NB4 (cell line): Measurements from ENCODE around the gene MOGAT3.

ENCODE experiments used
- DNase-seq: peaks from one replicate; pipeline ENCODE4 v3.0.0; 2010; ENCODE audit warnings: low read depth
- H3K4me3 ChIP-seq: one replicate; pipeline ENCODE4 v1.5.1; 2011; ENCODE audit warnings: mild to moderate bottlenecking, low read depth, low read length, moderate library complexity
- CTCF ChIP-seq: IDR thresholded peaks from one replicate; pipeline ENCODE4 v1.5.1; 2012; ENCODE audit warnings: low read depth, low read length
- MAX ChIP-seq: IDR thresholded peaks from 2 replicates; pipeline ENCODE4 v1.6.1; 2011; ENCODE audit warnings: low read depth, low read length
- MYC ChIP-seq: IDR thresholded peaks from 2 replicates; pipeline ENCODE4 v1.6.1; 2011; ENCODE audit warnings: low read depth, low read length
- POLR2A ChIP-seq: IDR thresholded peaks from 2 replicates; pipeline ENCODE4 v1.6.1; 2011; ENCODE audit warnings: mild to moderate bottlenecking; ENCODE audit not compliant: insufficient read length; ENCODE audit errors: extremely low read depth

MOGAT3 gene

GRCh38 chr7:101166909-101167644 is 33.8 kb downstream of the MOGAT3 start:
- DNase-seq, result no peak
- H3K4me3 ChIP-seq, result no peak overlapping the region
- TF ChIP-seq MYC, result no peak
- TF ChIP-seq CTCF, result no peak
- no peak for TF ChIP-seq MAX
- TF ChIP-seq POLR2A, result no peak

GRCh38 chr7:101166648-101166908 is 34.3 kb downstream of the MOGAT3 start:
- no peak overlapping the region for H3K4me3 ChIP-seq
- peak; percentile 43 for DNase-seq

GRCh38 chr7:101165958-101166647 is 34.7 kb downstream of the MOGAT3 start:
- no peak for DNase-seq
- no peak overlapping the region for H3K4me3 ChIP-seq
- no peak for TF ChIP-seq POLR2A
- no peak for TF ChIP-seq MYC
- TF ChIP-seq CTCF, result no peak
- TF ChIP-seq MAX, result no peak

More at GRCh38 chr7:101166648-101166908, 34.3 kb downstream of the MOGAT3 start:
- TF ChIP-seq MAX, result no peak
- no peak for TF ChIP-seq CTCF

GRCh38 chr7:101165075-101165957 is 35.5 kb downstream of the MOGAT3 start, which contains the start of gene VGF:
Gene VGF (minus strand): TSS chr7:101165569. CDS start chr7:101164843, 726 bp downstream.
- TF ChIP-seq MAX (peak; percentile 99), MYC (peak; percentile 63), POLR2A (no peak)
- DNase-seq, result peak; percentile 97
- H3K4me3 ChIP-seq, result no peak within 1 kb of the TSS

GRCh38 chr7:101164071-101164840 is 36.6 kb downstream of the MOGAT3 start:
- DNase-seq, result peak; percentile 47
- H3K4me3 ChIP-seq, result no peak overlapping the region
- TF ChIP-seq CTCF (no peak), POLR2A (no peak), MAX (no peak)
